GM18858 (cell line): ENCODE results near the gene AUTS2.

ENCODE experiments used
- ATAC-seq: cut with Tn5 transposase; IDR thresholded peaks from one replicate; pipeline ENCODE4 v1.9.1; 2021; ENCODE audit not compliant: unreplicated experiment

AUTS2 gene

DNA sequence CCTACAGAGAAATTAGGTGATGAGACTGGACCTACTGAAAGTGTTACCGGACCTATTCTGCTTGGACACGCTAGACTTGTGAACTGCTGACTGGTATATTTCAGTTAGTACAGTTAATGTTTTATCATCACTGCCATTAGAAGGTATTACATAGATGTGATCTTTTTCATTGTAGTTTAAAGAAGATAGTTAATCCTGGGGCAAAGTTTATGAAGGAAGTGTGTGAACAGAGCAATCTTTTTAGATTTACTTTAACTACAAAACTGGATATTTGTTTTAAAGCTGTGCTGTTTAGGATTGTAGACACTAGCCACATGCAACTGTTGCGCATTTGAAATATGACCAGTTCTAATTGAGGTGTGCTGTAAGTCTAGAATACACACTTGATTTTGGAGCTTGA lies 446.7 kb downstream of the AUTS2 start:
- no peak for ATAC-seq

DNA sequence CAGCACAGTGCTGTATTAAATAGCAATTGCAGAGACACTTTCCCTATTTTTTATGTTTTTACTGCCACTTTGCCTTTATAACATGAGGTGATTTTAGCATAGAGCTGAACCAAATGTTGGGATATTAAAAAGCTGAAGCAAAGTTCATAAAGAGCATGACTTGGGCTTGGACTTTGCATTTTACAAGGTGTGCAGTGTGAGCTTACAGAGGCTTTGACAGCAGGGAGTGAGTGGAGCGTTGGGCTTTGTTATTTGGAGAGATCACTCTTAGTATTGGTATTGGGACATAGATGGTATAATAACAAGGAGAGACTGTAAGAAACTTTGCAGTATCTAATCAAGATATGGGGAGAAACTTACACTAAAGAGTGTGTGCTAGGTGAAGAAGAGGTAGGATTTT lies 449.1 kb downstream of the AUTS2 start:
- no peak for ATAC-seq

DNA sequence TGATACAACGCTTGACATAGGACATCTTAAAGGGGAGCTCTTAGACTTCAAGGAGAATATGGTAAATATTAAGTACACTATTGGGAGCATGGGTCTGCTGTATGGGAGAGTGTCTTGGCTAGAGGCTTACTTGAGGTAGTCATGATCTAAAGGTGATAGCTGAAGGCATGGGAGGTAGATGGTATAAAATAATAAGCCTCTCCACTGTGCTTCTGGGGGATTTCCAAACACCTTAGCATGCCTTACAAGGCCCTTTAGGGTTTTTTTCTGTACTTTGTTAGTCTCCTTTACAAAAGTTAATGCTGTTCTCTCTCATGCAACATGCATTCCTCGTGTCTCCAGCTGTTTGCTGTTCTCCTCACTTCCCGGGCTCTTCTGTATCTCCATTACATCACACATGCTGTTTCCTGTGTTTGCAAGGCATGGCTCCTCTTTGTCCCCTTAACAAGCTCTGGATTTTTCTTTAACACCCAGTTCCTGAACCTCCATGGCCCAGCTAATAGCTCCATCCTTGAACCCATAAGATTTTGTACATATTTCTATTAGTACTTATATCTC lies 449.7 kb downstream of the AUTS2 start:
- no peak for ATAC-seq

DNA sequence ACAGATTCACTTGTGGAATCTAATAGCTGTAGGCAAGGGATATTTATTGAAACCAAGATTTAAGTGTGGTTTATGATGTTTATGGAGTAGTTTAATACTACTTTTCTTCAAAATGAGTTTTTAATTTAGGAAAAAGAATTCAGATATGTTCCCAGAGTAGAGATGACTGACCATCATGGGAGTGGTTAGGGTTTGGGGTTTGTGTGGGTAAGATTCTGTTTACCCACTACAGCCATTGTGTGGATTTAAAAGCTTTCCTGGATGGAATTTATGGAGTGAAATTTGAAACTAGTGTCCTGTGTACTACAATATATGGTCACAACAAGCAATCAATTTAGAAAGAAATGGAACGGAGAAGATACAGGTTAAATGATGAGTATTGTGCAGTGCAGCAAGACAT lies 453.5 kb downstream of the AUTS2 start:
- ATAC-seq: no peak

DNA sequence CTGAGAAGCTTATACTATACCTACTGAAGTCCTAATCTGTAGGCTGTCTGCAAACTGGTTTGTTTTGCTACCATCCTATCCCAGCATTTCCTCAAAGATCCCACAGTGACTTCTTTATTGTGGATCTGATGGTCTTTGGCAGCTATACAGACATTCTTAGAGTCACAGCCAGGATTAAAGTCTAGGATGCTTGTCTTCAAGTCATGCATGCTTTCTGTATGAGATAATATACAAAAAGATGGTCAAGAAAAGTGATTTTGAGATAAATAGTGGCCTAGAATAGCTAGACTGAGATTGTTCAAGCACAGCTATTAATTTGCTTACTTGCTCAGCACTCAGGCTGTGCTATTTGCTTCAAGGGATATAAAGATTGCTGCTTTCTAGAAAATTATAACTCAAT lies 454.4 kb downstream of the AUTS2 start:
- ATAC-seq: no peak

DNA sequence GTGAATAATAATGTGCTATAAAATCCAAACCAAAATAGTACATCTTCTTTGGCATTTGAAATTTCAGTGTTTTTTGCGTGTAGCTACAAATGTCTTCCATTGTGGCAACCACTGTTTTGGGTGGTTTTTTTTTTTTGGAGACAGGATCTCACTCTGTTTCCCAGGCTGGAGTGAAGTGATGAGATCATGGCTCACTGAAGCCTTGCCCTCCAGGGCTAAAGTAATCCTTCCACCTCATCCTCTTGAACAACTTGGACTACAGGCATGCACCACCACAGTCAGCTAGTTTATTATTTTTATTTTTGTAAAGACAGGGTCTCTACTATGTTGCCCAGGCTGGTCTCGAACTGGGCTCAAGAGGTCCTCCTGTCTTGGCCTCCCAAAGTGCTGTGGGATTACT lies 455.1 kb downstream of the AUTS2 start:
- no peak for ATAC-seq

DNA sequence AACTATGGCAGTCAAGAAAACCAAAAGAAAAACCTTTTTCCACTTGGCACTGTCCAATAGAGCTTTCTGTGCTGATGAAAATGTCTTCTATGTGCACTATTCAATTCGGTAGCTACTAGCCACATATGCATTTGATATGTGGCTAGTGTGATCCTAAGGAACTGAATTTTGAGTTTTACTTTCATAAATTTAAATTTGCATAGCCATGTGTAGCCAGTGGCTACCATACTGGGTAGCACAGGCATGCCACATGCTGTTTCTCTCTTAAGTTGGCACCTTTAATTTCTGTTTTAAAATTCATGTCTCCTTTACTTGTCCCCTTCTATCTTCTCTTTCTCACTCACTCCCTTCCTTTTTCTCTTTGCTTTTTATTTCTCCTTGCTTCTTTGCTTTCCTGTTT lies 455.7 kb downstream of the AUTS2 start:
- ATAC-seq: no peak

DNA sequence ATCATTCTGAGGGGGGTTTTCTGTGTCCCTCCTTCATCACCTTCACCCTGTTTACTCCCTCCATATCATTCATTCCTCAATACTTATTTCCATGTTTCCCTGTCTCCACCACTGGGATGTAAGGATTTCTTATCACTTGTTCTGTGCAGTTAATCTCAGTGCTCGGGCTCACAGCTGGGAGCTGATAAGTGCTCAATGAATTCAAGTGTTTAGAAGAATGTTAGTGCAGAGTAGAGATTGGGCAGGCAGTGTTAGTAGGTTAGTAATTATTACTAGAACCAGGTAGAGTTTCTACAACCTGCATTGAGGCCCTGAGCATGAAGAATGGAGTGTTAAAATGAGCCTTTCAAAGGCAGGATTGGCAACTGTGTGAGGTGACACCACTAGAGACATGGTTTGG lies 458.1 kb downstream of the AUTS2 start:
- no peak for ATAC-seq

DNA sequence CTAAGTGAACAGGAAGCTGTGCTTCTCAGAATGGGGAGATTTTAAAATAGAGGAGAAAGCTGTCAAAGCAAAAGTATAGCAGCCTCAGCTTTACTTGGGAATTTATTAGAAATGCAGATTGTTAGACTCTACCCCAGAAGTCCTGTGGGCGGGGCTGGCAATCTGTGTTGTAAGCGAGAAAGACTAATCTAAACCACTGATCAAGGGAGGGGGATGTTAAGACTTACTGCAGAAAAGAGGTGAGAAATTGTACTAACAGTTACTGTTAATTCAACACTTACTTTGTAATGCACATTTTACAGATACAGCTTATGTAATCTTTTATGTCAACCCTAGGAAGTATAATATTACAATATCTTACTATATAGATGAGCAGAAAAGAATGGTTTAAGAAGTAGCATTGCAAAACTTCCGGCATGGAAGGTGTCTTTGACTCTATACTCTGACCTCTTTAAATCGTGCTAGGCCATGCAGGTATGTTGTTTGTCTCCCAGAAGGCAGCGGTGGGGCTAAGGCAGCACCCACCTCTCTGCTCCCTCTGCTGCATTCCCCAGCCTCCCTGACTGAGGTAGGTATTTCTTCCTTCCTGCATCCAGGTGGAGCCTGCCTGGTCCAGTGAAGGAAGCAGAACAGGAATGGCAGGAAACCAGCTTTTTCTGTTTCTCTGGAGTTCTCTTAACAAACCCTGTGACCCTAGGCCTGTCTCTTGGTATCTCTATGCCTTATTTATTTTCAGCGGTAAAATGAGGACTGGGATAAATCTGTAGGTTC lies 462.2 kb downstream of the AUTS2 start:
- no peak for ATAC-seq

DNA sequence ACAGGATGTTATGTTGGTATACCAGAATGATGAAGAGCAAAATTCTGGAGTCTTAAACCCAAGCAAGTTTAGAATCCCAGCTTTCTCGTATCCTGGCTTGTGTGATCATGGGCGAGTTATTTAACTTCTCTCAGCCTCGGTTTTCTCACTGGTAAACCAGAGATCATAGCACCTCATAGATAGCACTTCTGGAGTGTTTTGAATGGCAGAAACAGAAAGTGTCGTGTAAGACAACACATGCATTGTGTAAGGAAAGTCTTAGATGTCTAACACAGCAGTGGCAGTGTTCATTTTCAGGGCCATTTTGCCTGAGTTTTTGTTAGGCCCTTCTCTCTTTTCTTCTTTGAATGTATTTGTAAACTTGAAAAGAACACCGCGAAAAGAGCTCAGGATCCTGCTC lies 465.1 kb downstream of the AUTS2 start:
- ATAC-seq: no peak

DNA sequence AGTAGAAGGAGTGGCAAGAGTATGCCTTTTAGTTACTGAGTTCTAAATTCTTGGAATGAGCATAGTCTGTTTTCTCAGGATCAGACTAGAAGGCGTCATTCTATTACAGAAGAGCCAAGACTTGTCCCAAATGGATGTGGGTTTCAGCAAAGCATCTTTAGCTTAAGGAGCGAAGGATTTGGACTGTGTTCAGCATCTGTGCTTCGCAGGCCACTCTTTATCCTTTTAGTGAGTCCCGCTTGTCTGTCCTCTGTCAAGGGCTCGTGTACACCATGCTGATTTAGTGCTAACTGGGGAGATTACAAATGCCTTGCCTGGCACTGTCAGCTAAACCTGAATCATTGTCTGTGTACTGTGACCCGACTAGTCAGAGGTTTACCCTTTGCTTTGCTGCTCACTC lies 465.7 kb downstream of the AUTS2 start:
- no peak for ATAC-seq

DNA sequence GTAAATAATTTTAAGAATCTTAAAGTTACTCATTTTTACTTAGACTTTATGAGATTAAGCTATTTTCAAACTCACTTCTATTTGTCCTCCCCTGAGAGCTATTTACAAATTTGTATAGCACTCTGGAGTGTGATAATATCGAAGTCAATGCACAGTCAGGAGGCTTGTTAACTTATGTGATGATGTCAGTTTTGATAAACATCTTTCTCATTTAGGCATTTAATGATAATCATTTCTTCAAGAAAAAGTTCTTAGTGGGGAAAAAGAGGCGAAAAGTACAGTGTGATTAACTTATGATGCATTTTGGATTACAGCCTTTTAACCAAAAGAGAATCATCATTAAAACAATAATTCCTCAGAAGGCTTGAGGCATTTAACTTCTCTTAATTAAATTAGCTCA lies 468.6 kb downstream of the AUTS2 start:
- ATAC-seq: no peak

DNA sequence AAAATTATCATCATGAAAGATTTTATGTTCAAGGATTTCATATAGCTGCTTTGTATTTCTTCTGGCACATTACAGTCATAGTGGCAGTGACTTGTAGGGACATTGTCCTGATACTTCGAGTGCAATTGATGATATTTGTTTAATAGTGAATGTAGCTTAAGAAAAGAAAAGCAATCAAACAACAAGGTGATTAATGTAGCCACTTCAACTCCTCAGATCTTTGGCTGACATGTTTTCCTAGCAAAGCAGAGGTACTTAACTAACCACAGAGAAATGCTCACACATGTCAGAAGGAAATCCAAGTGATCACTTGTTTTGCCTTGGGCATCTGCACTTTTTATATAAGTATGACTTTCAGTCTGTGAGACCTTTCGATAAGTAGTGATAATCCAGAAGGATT lies 470.3 kb downstream of the AUTS2 start:
- ATAC-seq: no peak

DNA sequence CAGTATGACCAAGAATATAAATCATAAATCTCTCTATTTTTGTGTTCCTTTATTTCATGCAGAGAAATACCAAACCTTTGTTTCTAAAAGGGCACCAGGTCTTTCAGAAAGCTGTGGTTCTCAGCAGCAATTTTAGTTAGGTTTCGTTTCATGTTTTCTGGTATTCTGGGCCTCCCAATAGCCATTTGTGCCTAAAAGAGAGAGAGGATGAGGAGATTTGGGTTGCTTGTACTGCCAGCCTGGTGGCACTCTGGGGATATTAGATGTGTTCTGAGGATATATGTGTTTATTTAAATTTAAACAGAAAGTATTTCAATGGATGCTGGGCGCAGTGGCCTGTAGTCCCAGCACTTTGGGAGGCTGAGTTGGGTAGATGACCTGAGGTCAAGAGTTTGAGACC lies 471.7 kb downstream of the AUTS2 start:
- ATAC-seq: no peak

DNA sequence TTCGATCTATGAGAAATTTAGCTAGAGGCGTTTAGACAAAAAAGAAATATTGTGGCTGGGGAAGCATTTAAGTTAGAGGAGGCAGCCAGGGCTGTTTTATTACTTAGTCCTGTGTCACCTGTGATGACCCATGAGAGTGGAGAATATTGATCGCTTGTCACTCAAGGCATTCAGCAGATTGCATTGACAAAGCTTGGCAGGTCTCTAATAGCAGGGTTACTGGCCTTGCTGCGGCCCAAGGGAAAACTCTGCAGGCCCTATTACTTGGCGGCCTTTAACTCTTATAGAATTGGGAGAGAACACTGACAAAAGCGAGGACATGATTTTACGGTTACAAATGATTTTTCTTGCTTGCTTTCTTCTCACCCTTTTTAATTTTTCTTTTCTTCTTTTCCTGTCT lies 473.5 kb downstream of the AUTS2 start:
- no peak for ATAC-seq

DNA sequence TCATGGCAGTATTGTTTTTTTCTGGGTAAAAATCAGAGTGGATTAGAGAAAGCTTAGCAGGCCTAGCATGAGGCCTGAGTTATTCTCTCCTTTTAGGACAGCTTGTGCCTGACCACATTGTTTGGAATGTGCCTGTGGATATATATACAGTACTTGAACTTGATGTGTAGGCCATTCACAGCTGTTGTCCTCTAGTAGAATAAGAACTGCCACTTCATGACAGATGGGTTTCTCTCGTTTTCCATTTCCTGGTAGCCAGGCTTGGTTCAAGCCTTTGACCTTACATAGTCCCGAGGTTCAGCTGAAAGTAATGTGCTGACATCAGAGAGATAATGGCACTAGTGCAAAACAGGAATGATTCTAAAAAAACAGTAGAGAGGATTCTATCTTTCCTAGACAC lies 473.9 kb downstream of the AUTS2 start:
- ATAC-seq: no peak

DNA sequence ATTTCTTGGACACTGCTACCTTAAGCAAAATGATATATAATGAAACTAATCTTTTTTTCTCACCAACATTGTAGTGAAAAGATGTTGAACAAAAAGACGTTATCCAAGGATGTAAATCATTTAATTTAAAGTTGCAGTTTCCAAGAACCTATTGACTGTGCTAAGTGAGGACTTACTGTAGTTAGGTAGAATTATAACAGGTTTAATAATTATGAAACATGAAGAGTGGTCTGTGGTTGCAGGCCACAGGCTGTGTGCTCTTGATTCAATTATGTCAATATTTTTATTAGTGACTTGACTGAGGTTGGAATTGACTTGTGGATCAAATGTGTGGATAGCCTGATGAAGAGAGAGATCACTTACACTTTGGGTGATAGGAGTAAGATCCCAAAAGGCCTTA lies 478.1 kb downstream of the AUTS2 start:
- no peak for ATAC-seq

DNA sequence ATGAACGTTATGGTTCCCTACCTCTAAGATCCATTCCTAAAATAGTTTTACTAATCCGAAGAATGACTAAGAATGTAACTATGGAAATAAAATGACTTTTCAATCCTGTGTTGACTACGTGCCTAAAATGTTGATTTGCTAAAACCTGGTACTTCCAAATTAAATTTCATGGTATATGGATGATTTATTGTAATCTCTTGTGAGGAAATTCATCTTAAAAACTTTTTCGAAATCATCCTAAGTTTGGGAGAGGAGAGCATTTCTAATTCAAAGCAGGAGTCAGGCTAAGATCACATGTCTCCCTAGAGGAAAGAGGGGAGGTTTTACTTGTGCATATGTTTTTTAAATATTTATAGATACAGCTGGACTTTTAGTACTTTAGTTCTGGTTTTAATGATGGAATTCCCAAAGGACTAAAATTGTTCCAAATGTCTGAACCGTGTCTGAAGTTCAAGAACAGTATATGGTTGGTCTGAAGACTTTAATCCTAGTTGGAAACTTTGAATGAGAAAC lies 483.9 kb downstream of the AUTS2 start:
- ATAC-seq: no peak

DNA sequence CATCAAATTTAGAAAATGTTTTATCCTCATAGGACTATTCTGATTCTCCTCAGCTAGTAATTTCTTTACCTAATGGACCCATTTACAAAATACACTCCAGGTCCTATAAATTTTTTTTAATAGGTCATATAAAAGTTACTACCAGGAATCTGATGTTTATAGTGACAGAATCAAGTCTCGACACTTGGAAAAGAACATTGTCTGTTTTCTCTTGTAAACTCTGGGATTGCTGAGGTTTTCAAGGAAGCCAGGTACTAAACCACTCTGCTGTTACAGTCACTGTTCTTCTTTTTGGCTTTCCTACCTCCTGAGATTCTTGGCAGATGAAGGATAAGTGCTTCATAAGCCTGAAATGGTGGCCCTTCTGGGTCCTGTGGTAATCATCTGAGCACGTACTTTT lies 493.1 kb downstream of the AUTS2 start:
- ATAC-seq: no peak

DNA sequence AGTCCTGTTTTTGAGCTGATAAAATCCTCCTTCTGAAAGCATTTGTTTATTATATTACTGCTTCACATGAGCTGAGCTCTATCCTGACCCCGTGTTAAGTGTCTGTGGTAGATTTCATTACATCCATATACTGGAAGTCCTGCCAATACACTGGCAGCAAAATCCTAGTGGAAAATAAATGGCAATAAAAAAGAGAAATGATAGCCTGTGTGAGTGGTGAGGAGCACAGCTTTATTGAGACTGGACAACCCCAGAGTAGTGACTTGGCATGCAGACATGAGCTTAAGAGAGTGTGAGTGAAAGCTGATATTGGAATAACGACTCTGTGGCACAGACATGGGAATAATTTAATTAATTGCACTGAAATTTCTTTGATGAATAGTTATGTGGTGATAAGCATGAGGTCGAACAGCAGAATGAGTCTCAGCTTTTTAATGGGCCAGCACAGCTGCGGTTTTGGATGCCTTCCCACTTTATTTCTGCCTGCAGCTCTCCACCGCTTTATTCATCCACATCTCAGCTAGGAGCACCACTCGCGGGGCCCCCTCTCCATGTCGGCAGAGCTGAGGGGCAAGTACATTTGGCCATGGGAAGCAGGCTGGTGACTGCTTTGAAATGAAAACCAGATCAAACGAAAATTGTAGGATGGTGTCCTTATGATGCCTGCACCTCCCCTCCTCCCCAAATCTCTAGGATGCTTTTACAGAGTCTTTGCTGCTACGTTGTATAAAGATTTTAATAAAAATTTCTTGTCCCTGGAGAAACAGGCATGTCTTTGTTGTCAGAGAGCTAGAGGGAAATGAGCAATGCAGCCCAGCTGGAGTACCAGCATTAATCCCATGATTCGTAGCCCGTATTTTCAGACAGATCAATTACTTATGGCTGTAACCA lies 494.3 kb downstream of the AUTS2 start:
- no peak for ATAC-seq

DNA sequence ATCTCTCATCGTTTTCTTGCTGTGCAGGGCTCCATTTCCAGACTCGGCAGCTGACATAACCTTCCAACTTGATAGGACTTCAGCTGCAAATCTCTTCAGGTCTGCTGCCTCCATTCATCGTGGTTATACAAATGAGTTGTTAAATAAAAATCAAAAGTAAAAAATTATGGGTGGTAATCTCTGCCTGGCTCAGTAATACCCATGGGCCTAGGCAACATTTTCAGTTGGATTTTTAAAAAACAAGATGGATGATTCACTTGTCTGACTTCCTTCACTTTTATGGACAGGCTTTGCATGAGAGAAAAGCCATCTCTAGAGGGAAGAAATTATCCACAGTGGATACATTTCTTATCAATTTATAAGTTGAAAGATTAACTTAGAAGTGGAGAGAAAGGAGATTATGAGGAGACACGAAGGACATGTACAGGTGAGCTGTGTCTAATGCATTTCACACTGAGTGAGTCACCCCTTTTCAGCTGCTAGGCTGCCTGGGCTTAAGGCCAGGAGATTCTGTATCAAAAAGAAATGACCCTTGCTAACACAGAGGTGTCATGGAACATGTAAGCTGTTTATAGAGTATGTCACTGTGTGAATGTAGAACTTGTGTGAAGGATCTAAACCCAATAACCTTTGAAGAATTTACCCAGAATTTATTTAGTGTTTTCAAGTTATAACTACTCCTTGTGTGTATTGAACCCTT lies 495.1 kb downstream of the AUTS2 start:
- no peak for ATAC-seq
